ENCODE data around the gene MMD.
"Not testable (repeated sequence)": the region's sequence is repeated elsewhere in the genome, so short reads cannot be mapped to it uniquely, and the experiment has no call there.

MMD gene

DNA sequence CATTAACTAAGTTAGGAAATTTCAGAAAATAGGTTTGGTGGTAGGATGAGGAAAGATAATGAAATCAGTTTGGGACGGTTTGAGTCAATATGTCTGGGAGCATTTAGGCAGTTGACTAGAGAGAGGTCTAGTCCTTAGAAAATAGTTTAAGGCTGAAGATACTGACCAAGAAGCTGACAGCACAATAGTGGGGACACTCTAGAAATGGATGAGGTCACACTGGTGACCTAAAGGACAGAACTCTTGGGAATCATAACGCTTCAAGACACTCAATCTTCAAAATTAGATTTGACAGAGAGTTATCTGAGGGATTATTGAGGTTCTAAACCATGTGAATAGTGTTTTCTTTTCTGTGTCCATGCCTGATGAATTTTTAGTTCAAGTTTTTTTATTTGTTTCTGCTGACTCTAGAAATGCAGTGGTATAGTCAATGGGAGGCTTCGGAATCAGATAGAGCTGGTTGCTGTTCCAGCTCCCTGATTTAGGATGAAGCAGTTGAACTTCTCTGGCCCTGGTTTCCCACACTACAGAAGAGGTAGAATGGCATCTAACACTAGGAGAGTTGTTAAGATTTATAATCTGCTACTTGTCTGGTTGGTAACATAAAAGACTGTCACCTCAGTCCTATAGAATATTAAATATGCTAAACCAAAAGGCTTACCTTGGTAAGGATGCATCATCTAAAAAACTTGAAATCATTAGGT, 29.7 kb downstream of the MMD start:
- DNase-seq (ENCODE audit: low spot score): no peak

GRCh38 chr17:55391244-55391757, 30.3 kb downstream of the MMD start:
- DNase-seq (ENCODE audit: low spot score): no peak

GRCh38 chr17:55390364-55390977, 31.2 kb downstream of the MMD start:
- no peak for DNase-seq (ENCODE audit: low spot score)

- DNase-seq (ENCODE audit: low spot score): not testable (repeated sequence)
Observed at GRCh38 chr17:55389715-55390114, 31.9 kb downstream of the MMD start.

- no peak for DNase-seq (ENCODE audit: low spot score)
Observed at GRCh38 chr17:55388842-55389241, 32.8 kb downstream of the MMD start.

DNA sequence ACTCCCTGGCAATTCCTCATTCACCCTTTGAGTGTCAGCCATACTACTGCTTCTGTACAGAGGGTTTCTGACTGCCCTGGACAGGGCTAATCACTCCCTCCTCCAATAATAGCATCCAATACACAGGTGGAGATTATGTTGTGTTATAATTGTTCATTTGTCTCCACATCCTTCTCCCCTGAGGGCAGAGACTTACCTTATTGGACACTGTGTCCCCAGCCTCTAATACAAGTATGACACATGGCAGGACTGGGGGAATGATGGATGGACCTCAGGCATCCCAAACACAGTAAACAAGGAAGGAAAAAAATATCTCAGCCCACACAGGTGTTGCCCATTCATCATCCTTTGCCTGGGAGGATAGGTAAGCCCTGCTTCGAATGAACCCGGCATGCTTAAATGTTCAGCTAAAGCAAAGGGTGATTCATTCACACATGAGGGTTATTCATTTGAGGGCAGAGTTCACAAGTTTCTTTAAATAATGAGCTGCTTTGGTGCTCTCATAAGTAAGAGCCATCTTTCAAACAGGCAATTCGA, 34.8 kb downstream of the MMD start:
- DNase-seq (ENCODE audit: low spot score): no peak

DNA sequence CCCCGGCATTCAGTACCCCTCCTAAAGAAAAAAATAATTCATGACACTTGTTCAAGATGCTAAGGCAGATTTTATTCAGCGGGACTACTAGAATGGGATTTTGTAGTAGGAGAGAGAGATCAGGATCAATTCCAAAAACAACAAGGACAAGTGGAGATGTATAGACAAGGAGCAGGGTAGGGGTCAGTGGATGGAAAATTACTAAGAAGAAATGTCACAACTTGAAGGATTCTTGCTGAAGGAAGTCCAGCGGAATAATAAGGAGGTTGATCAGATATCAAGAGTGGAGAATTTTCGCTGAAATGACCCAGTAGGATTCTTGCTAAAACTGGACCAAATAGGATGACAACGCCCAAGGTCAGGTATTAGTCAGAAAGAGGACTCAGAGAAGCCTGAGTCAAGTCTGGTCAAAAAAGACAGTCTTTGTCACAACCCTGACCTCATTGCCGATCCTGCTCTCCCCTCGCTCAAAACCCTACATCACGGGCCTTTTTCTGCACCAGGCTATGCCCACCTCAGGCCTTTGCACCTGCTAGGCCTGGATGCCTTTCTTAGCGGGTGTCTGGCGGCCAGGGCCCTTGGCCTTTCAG, 36.9 kb downstream of the MMD start:
- DNase-seq (ENCODE audit: low spot score): no peak

DNA sequence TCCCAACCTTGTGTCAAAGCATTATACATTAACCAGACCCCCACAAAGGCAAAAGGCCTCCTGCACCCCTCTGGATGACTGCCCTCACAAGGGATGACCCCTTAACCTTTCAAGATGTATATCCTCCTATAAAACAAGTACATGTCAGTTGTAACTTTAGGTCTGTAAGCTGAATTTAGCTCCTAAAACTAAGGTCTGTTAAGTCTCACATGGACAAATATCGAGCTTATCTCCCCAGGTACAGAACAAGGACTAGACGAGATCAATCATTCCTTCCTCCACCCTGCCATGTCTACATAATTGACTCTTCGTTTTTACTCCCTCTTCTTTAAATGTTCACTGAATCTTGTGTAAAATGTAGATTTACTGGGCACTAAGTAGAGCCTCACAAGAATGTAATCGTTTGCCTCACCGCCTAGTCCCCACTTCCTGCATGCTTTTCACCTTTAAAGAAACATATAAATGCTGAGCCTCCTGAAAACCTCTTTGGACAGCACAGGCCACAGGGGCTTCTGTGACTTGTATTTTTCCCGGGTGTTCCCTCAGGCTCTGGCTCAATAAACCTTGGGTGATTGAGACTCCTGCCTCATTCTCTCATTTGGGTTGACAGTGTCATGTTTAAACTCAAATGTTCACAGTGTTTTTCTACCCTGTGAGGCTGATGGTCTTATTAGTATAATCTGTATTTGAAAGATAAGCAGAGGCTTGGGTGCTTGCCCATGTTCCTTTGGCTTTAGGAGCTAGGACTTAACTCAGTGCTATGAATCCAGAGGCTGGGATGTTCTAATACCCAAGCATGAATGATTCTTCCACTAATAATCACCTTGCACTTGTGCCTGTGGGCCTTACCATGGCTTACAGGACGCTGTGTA, 37.6 kb downstream of the MMD start:
- DNase-seq (ENCODE audit: low spot score): no peak

GRCh38 chr17:55381017-55381770, 40.4 kb downstream of the MMD start:
- DNase-seq (ENCODE audit: low spot score): no peak

DNA sequence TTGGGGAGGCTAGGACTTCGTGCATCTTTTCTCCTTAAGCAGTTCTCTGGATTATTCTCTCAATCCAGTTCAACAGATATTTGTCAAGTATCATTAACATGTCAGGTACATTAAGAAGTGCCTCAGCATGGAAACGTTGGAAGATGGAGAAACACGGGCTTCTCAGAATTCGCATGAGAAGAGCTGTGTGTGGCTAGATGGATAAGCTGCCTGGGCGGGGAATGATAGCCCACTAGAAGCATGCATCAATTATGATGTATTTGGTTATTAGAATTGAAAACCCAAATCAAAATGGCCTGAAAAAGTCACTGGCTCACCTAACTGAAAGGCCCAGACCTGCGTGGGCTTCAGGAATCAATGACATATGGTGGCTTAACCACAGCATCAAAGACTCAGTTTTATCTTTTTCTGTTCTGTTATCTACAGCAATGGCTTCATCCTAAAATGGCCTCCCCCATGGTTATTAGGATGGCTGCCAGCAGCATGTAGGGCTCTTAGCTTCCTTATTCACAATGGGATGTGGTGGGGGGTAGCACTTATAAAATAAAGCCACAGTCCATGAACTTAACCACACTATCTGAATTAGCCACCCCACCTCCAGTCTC, 43.9 kb downstream of the MMD start:
- no peak for DNase-seq (ENCODE audit: low spot score)

DNA sequence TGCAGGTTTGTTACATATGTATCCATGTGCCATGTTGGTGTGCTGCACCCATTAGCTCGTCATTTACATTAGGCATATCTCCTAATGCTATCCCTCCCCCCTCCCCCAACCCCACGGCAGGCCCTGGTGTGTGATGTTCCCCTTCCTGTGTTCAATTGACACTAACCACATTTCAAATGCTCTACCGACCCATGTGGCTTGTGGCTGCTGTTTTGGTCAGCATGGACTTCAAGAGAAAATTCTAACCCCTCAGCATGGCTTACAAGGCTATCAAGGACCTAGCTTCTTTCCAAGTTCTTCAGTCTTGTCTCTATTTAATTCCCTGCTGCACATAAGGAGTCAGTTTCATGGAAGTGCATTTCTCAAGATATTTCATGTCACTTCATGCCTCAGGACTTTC, 52.9 kb downstream of the MMD start:
- no peak for DNase-seq (ENCODE audit: low spot score)

DNA sequence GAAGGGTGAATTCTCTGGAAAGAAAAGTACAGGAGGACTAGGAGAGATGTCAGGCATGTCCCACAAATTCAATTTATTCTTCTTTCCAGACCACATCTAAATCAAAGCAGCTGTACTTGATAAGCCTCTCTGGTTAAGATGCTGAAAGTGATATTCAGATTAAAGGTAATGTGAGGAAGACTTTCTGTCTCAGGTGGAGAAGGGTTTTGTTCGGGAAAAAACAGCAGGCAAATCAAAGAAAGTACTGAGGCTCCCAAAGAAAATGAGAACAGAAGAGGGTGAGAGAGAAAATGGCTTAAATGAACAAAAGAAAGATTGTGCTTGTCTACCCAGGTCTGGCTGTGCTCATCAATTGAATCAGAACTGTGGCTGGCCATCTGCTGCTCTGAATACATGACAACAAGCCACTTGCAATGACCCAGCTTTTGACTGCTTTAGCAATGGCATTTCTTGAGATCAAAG, 55.6 kb downstream of the MMD start:
- no peak for DNase-seq (ENCODE audit: low spot score)

DNA sequence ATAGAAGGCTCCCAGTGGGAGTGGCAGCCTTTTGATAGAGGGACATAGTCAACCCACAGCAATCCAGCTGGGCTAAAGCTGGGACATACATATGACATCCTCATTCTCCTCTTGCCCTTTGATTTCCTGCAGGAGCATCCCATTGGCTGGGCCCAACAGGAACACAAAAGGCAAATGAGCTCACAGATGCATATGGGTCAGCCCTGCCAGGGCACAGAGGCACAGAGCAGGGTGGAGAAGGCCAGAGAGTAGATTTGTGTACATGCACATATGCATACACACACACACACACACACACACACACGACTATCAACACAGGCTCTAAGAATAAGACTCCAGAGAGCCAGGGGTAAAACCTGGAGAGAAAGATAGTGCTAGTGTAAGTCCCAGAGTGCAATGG, 58.6 kb downstream of the MMD start:
- DNase-seq (ENCODE audit: low spot score): no peak

DNA sequence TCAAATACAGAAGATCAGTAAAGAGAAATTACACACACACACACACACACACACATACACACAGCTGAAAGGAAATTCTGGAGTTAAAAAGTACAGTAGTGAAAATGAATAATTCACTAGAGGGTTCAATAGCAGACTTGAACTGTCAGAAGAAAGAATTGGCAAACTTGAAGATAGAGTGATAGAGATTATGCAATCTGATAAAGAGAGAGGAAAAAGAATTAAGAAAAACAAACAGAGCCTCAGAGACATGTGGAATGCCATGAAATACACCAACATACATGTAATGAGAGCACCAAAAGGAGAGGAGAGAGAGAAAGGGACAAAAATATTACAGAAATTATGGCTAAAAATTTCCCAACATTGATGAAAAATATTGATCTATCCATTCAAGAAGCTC, 60.7 kb downstream of the MMD start:
- DNase-seq (ENCODE audit: low spot score): no peak

- DNase-seq (ENCODE audit: low spot score): peak; percentile 76
Observed at GRCh38 chr17:55356434-55357328, 65.0 kb downstream of the MMD start.

- DNase-seq (ENCODE audit: low spot score): no peak
Observed at GRCh38 chr17:55354941-55355340, 66.7 kb downstream of the MMD start.

DNA sequence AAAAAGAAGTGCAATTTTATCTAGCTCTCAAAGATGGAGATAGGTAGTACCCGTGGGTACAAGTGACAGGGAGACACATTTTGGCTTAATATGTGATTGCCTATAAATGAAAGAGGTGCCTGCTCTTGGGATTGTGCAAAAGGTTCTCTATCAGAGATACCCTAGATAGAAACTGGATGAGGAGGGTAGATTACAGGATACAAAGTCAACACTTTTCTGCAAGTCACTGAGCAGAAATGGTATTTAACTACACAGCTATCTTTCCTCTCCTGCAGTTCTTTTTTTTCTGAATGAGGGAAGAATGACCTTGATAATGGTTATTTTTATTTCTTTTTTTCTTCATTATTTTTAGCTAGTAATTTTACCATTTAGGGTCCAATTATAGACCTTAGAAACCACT, 67.6 kb downstream of the MMD start:
- no peak for DNase-seq (ENCODE audit: low spot score)

- no peak for DNase-seq (ENCODE audit: low spot score)
Observed at GRCh38 chr17:55351226-55351625, 70.4 kb downstream of the MMD start.

GRCh38 chr17:55350825-55351205, 70.8 kb downstream of the MMD start:
- DNase-seq (ENCODE audit: low spot score): no peak
